GM12891 (cell line): ENCODE data around the gene BTAF1.

ENCODE experiments used
- POLR2A ChIP-seq: IDR thresholded peaks from 2 replicates; pipeline ENCODE4 v1.6.1; 2011; ENCODE audit warnings: low read depth, low read length, control low read depth
- POLR2AphosphoS5 ChIP-seq: IDR thresholded peaks from 2 replicates; pipeline ENCODE4 v1.6.1; 2011; ENCODE audit warnings: low read depth, low read length, control low read depth
- TAF1 ChIP-seq: IDR thresholded peaks from 2 replicates; pipeline ENCODE4 v1.6.1; 2011; ENCODE audit warnings: low read depth, low read length, control low read depth

DNA sequence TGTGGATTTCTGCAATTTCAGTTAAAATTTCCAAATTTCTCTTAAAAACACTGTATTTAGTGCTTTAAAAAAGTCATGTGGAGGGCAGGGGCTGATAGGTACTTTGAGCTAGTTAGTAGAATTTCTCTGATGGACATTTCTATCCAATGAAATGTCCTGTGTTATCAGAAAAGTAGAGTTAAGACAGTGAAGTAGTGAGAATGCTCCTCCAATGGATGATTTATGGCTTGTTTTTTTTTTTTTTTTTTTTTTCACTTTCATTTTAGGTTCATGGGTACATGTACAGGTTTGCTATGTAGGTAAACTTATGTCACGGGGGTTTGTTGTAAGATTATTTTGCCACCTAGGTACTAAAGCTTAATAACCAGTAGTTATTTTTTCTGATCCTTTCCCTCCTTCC is 55.0 kb downstream of the BTAF1 start:
- TF ChIP-seq POLR2A (no peak), TAF1 (no peak), POLR2AphosphoS5 (no peak)
